Motor neuron (in vitro differentiated cells): ENCODE measurements around the gene PTPRC. TPM values are rescaled to one million over a fixed set of nuclear protein-coding genes. Genes with fewer than 3 reads are reported as not detected.

Experiments
- ATAC-seq, 8 experiments: fragments of 200-7000 bp; cut with Tn5 transposase; replicated peaks in 6 of 8; 2 replicates each; pipeline ENCODE4 v1.8.0; 2021; ENCODE audit warnings: mild to moderate bottlenecking in 8 of 8, moderate library complexity in 8 of 8
- H3K27ac ChIP-seq, 2 donors: fragments of 250-450 bp; sonication (Bioruptor Pico); 2 replicates each; pipeline ENCODE4 v1.9.0; 2021; ENCODE audit warnings: antibody characterized with exemption in 2 of 2, mild to moderate bottlenecking in 2 of 2, moderate library complexity in 1 of 2
- H3K4me1 ChIP-seq, 2 donors: fragments of 250-450 bp; sonication (Bioruptor Pico); replicated peaks in 1 of 2; 2 replicates each; pipeline ENCODE4 v1.6.1; 2021; ENCODE audit warnings: antibody characterized with exemption in 2 of 2, mild to moderate bottlenecking in 2 of 2, moderate library complexity in 1 of 2
- H3K4me3 ChIP-seq, 5 donors: fragments of 250-450 bp; sonication (Bioruptor Pico); 2 replicates each; pipeline ENCODE4 v1.9.0; 2021; ENCODE audit warnings: antibody characterized with exemption in 5 of 5, mild to moderate bottlenecking in 5 of 5, moderate library complexity in 4 of 5
- whole genome bisulfite sequencing, 10 experiments: fragments of 450-650 bp; shearing (Covaris generic); methylation state at CpG; one replicate each; pipeline ENCODE4 v1.0.0; 2022; 5-methylcytosine and 5-hydroxymethylcytosine counted together
- in situ Hi-C, 9 experiments: fragments of 400-800 bp; cut with MboI; loops; one replicate each; pipeline ENCODE4 v1.15.0; 2021; ENCODE audit warnings: low sequenced_read_pairs in 9 of 9, low pct_unique_long_range_greater_than_20kb in 2 of 9; ENCODE audit not compliant: unreplicated experiment in 9 of 9
- total RNA-seq, 8 experiments: library from RNA; unstranded; fragments of 300-600 nt; gene quantifications; 2 replicates each; pipeline versions ENCODE4 v1.2.3 to v1.2.4, GENCODE V29; 2022

Gene PTPRC
- total RNA-seq, 8 experiments from 2014 or later: 0.18 to 4.5 (median 1.3) TPM

GRCh38 chr1:198627436-198628066 is 11.3 kb upstream of the PTPRC start:
- in situ Hi-C loops: no loop called here
- no peak for ATAC-seq
- 45 to 78% (median 67%) methylated on average over 2 to 3 of the region's 3 CpGs; no CpG with 5 or more reads in 1 of the 10 experiments for WGBS, 10 experiments
- no peak overlapping the region for H3K27ac ChIP-seq
- H3K4me3 ChIP-seq: no peak overlapping the region
- no peaks in the 10 kb centered on the region for H3K4me1 ChIP-seq

GRCh38 chr1:198628067-198628455 is 10.8 kb upstream of the PTPRC start:
- Histone ChIP-seq H3K27ac (no peak overlapping the region), H3K4me1 (no peaks in the 10 kb centered on the region), H3K4me3 (no peak overlapping the region)
- ATAC-seq: no peak
- in situ Hi-C loops: no loop called here

- no peak for ATAC-seq
- no peaks in the 10 kb centered on the region for H3K4me1 ChIP-seq
- in situ Hi-C loops: no loop called here
- no peak overlapping the region for H3K27ac ChIP-seq
- no peak overlapping the region for H3K4me3 ChIP-seq
Observed at GRCh38 chr1:198629610-198630009, 9.2 kb upstream of the PTPRC start.

GRCh38 chr1:198630863-198631262 is 8.0 kb upstream of the PTPRC start:
- WGBS, 10 experiments: 50 to 100% (median 87%) methylated on average over 1 of the region's 1 CpG; no CpG with 5 or more reads in 1 of the 10 experiments
- H3K4me3 ChIP-seq: no peak overlapping the region
- H3K27ac ChIP-seq: no peak overlapping the region
- H3K4me1 ChIP-seq: no peaks in the 10 kb centered on the region
- in situ Hi-C loops: no loop called here
- no peak for ATAC-seq

- no peak for ATAC-seq
- in situ Hi-C loops: no loop called here
- Histone ChIP-seq H3K27ac (no peak overlapping the region), H3K4me1 (no peaks in the 10 kb centered on the region), H3K4me3 (no peak overlapping the region)
- WGBS, 10 experiments: 43 to 100% (median 78%) methylated on average over 1 of the region's 1 CpG; no CpG with 5 or more reads in 3 of the 10 experiments
Observed at GRCh38 chr1:198631292-198631691, 7.5 kb upstream of the PTPRC start.

GRCh38 chr1:198632007-198632406 is 6.8 kb upstream of the PTPRC start:
- ATAC-seq: no peak
- H3K4me1 ChIP-seq: no peaks in the 10 kb centered on the region
- no peak overlapping the region for H3K4me3 ChIP-seq
- in situ Hi-C loops: no loop called here
- H3K27ac ChIP-seq: no peak overlapping the region
- WGBS, 10 experiments: 19 to 100% (median 86%) methylated on average over 1 to 2 of the region's 2 CpGs; no CpG with 5 or more reads in 1 of the 10 experiments

- in situ Hi-C loops: no loop called here
- no peak for ATAC-seq
- Histone ChIP-seq H3K4me3 (no peak overlapping the region), H3K4me1 (no peaks in the 10 kb centered on the region), H3K27ac (no peak overlapping the region)
- 60 to 100% (median 92%) methylated on average over 1 to 2 of the region's 2 CpGs; no CpG with 5 or more reads in 4 of the 10 experiments for WGBS, 10 experiments
Observed at GRCh38 chr1:198633675-198634121, 5.1 kb upstream of the PTPRC start.

- no peak for ATAC-seq
- Histone ChIP-seq H3K4me3 (no peak overlapping the region), H3K27ac (no peak overlapping the region), H3K4me1 (no peaks in the 10 kb centered on the region)
- in situ Hi-C loops: no loop called here
Observed at GRCh38 chr1:198635964-198636363, 2.9 kb upstream of the PTPRC start.

GRCh38 chr1:198636391-198636790 is 2.4 kb upstream of the PTPRC start:
- Histone ChIP-seq H3K4me1 (no peaks in the 10 kb centered on the region), H3K4me3 (no peak overlapping the region), H3K27ac (no peak overlapping the region)
- WGBS, 10 experiments: 60 to 100% (median 100%) methylated on average over 1 to 2 of the region's 2 CpGs; no CpG with 5 or more reads in 4 of the 10 experiments
- ATAC-seq: no peak
- in situ Hi-C loops: no loop called here

GRCh38 chr1:198637157-198637556 is 1.7 kb upstream of the PTPRC start:
- no peak overlapping the region for H3K27ac ChIP-seq
- in situ Hi-C loops: no loop called here

GRCh38 chr1:198637916-198638437 is 863 bp upstream of the PTPRC start:
- WGBS, 10 experiments: 50 to 100% (median 100%) methylated on average over 1 of the region's 1 CpG; no CpG with 5 or more reads in 1 of the 10 experiments
- Histone ChIP-seq H3K4me1 (no peaks in the 10 kb centered on the region), H3K4me3 (no peak overlapping the region), H3K27ac (no peak overlapping the region)
- no peak for ATAC-seq
- in situ Hi-C loops: no loop called here

More at GRCh38 chr1:198637157-198637556, 1.7 kb upstream of the PTPRC start:
- Histone ChIP-seq H3K4me3 (no peak overlapping the region), H3K4me1 (no peaks in the 10 kb centered on the region)
- WGBS, 10 experiments: 40 to 100% (median 79%) methylated on average over 1 to 2 of the region's 2 CpGs
- ATAC-seq: no peak

- Histone ChIP-seq H3K4me1 (peaks cover 0 to 1% of the 10 kb centered on the region in 2 donors), H3K4me3 (no peak overlapping the region), H3K27ac (no peak overlapping the region)
- WGBS, 10 experiments: 0 to 100% (median 78%) methylated on average over 1 of the region's 1 CpG
- in situ Hi-C loops: no loop called here
- ATAC-seq: no peak
Observed at GRCh38 chr1:198638441-198638840, 399 bp upstream of the PTPRC start.

- no peak for ATAC-seq
- WGBS, 10 experiments: 29 to 100% (median 90%) methylated on average over 1 of the region's 1 CpG
- H3K4me3 ChIP-seq: no peak overlapping the region
- H3K27ac ChIP-seq: no peak overlapping the region
- in situ Hi-C loops: no loop called here
- H3K4me1 ChIP-seq: peaks cover 0 to 5% of the 10 kb centered on the region in 2 donors
Observed at GRCh38 chr1:198639671-198640143, 867 bp downstream of the PTPRC start.

- no peak for ATAC-seq
- in situ Hi-C loops: no loop called here
- Histone ChIP-seq H3K27ac (no peak overlapping the region), H3K4me1 (peaks cover 0 to 5% of the 10 kb centered on the region in 2 donors), H3K4me3 (no peak overlapping the region)
- 29 to 100% (median 84%) methylated on average over 1 to 2 of the region's 2 CpGs for WGBS, 10 experiments
Observed at GRCh38 chr1:198640174-198640573, 1.3 kb downstream of the PTPRC start.
